MM.1S (cell line): ENCODE measurements around the gene LILRA1.

ENCODE experiments used
- EZH2 ChIP-seq: fragments of 300-600 bp; sonication (generic); optimal IDR thresholded peaks from 2 replicates; pipeline ENCODE3; 2017; ENCODE audit warnings: low read depth, mild to moderate bottlenecking, antibody characterized with exemption, low read length, mixed read lengths
- EZH2phosphoT487 ChIP-seq: fragments of 300-600 bp; sonication (generic); IDR thresholded peaks from 2 replicates; pipeline ENCODE4 v1.6.1; 2018; ENCODE audit warnings: antibody characterized with exemption, low read length
- TF ChIP-seq, protein P1 (sequence below): fragments of 300-600 bp; sonication (generic); IDR thresholded peaks from 2 replicates; pipeline ENCODE4 v1.5.1; 2016; ENCODE audit warnings: antibody characterized with exemption, low read length, mixed read lengths

DNA sequence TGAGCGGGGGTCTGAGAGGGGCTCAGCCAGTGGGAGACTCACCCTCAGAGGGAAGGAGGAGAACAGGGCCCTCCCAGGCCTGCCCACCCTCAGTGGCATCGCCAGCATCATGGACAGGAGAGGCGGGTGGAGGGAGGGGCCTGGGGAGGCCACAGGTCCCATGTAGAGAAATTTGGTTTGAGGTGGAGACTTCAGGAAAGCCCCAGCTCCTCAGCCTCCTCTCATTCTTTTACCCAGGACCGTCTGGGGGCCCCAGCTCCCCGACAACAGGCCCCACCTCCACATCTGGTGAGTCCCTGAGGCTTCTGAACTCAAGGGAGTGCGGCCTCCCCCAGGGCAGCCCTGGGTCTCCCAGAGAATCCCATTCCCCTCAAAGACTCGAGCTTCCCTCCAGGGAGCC is 40.0 kb downstream of the LILRA1 start:
- TF ChIP-seq, protein P1, sequence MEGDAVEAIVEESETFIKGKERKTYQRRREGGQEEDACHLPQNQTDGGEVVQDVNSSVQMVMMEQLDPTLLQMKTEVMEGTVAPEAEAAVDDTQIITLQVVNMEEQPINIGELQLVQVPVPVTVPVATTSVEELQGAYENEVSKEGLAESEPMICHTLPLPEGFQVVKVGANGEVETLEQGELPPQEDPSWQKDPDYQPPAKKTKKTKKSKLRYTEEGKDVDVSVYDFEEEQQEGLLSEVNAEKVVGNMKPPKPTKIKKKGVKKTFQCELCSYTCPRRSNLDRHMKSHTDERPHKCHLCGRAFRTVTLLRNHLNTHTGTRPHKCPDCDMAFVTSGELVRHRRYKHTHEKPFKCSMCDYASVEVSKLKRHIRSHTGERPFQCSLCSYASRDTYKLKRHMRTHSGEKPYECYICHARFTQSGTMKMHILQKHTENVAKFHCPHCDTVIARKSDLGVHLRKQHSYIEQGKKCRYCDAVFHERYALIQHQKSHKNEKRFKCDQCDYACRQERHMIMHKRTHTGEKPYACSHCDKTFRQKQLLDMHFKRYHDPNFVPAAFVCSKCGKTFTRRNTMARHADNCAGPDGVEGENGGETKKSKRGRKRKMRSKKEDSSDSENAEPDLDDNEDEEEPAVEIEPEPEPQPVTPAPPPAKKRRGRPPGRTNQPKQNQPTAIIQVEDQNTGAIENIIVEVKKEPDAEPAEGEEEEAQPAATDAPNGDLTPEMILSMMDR: no peak
- TF ChIP-seq EZH2phosphoT487 (no peak), EZH2 (no peak)
